Measurements from ENCODE around the gene DOCK1. TPM values are rescaled to one million over a fixed set of nuclear protein-coding genes. Genes with fewer than 3 reads are reported as not detected.

The DOCK1 gene
- total RNA-seq, 4 donors from 2014 or later, result 50.8 to 59.0 (median 53.6) TPM

DNA sequence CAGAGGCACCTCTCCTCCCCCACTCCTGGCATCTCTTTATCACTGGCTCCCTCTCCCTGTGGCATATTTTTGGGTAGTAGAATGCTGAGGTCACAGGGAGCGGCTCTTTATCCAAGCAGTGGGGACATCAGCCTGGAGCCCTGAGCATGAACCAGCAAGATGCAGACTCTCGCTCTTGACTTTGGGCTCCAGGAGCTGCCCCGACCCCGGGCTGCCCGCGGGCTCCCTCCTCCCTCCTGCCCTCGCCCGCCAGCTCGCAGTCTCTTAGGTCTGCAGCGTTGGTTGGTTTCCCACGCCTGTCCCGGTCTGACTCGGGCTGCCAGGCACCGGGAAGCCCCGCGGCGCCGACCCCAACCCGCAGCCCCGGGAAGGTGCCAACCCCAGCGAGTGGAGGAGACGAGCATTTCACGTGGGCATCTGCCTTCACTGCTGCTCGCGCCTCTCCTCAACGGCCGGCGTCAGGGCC is 289.8 kb downstream of the DOCK1 start:
- WGBS, 2 donors (ENCODE audit: low coverage in 1 of 2), result no CpG with 5 or more reads among the region's 28 CpGs
- Histone ChIP-seq H3K4me1 (peaks cover 0 to 28% (median 15%) of the 10 kb centered on the region in 3 donors), H3K36me3 (no peaks in the 10 kb centered on the region), H3K27me3 (peaks cover 34% of the 10 kb centered on the region), H3K27ac (no peak overlapping the region), H3K9me3 (no peaks in the 10 kb centered on the region), H3K4me3 (peak overlapping the region in 1 of 2 donors; percentile 50)
- TF ChIP-seq POLR2AphosphoS5 (IDR thresholded peaks at IDR 0.05) (no peak), POLR2A (IDR thresholded peaks at IDR 0.05) (no peak), EP300 (IDR thresholded peaks at IDR 0.05) (no peak)
- TF ChIP-seq, protein P1, sequence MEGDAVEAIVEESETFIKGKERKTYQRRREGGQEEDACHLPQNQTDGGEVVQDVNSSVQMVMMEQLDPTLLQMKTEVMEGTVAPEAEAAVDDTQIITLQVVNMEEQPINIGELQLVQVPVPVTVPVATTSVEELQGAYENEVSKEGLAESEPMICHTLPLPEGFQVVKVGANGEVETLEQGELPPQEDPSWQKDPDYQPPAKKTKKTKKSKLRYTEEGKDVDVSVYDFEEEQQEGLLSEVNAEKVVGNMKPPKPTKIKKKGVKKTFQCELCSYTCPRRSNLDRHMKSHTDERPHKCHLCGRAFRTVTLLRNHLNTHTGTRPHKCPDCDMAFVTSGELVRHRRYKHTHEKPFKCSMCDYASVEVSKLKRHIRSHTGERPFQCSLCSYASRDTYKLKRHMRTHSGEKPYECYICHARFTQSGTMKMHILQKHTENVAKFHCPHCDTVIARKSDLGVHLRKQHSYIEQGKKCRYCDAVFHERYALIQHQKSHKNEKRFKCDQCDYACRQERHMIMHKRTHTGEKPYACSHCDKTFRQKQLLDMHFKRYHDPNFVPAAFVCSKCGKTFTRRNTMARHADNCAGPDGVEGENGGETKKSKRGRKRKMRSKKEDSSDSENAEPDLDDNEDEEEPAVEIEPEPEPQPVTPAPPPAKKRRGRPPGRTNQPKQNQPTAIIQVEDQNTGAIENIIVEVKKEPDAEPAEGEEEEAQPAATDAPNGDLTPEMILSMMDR (IDR thresholded peaks at IDR 0.05), result no peak
- ATAC-seq, result no peak

DNA sequence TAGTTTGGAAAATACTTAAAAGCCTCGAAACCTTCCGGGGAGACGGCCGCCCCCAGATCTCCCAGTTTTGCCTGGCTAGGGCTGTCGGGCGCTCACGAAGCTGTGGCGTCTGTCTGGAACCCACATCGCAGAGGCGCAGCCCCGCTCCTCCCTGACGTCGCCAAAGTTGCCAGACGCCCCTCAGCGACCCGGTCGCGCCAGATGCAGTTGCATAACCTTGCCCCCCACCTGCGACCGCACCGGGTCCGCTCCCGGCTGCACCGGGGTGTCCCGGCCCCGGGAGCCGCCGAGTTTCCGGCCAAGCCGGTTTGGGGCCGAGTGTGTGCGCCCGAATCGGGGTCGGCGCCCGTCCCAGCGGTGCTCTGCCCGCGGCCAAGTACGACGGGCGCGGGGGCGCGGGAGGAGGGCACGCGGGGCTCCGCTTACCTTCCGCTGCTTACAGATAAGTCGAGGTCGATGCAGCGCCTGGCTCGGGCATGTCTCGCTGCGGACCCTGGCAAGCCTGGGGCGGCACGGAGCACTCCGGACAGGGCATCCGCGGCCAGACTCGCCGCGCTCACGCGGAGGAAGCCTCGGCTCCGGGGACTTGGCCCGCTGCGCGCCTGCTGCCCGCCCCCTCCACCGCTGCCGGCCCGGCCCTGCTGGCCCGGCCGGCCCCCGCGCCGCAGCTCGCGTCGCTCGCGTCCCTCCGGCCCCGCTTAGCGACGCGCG is 290.5 kb downstream of the DOCK1 start:
- H3K27ac ChIP-seq, result no peak overlapping the region
- H3K4me3 ChIP-seq, result peak overlapping the region; percentile 25 to 50
- ATAC-seq, result peak; percentile 16
- peaks cover 30% of the 10 kb centered on the region for H3K27me3 ChIP-seq
- H3K9me3 ChIP-seq, result no peaks in the 10 kb centered on the region
- H3K36me3 ChIP-seq, result no peaks in the 10 kb centered on the region
- peaks cover 0 to 28% (median 15%) of the 10 kb centered on the region in 3 donors for H3K4me1 ChIP-seq
- WGBS, 2 donors (ENCODE audit: low coverage in 1 of 2), result no CpG with 5 or more reads among the region's 91 CpGs
- TF ChIP-seq, protein P1 (IDR thresholded peaks at IDR 0.05), result no peak
- TF ChIP-seq POLR2AphosphoS5 (IDR thresholded peaks at IDR 0.05) (no peak), POLR2A (IDR thresholded peaks at IDR 0.05) (no peak), EP300 (IDR thresholded peaks at IDR 0.05) (no peak)

DNA sequence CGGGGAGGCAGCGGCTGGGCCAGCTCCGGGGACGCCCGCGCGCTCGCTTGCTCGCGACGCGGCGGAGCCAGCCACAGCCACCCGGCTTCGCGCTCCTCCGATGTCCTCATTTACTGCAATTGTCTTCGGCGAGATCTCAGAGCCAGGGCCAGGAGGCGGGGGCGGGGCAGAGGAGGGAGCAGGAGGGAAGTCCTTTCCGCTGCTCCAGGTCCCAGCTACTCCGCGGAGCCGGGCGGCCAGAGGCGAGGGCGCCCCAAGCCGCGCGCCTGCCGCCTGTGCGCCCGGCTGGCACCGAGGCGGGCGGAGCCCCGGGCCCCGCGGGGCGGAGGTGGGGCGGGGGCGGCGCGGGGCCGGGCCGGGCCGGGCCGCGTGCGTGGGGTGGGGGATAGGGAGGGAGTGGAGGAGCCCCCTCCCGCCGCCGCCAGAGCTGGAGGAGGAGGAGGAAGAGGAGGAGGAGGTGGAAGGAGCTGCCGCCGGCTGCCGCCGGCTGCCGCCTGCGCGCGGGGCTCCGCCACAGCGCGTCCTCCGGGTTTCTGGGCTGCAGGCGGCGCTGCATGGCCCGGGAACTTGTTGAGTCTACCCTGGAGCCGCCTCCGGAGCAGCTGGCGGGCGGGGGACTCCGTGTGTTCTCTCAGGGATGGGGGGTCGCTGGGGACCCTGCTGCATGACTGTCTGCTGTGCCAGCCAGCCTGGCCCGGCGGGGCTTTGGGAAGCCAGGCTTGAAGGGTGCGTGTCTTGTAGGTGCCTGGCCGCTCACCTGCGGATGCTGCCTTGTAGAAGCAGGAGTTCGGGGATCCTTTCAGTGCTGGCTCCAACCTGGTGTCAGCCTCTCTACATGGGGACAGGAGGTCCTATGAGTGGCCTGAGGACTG is 291.3 kb downstream of the DOCK1 start, which contains the start of gene INSYN2A:
TSS of gene INSYN2A (minus strand) at position 310 of the 872 bp plus-strand sequence. CDS start 20,196 bp downstream, outside the sequence.
- Histone ChIP-seq H3K9me3 (no peaks in the 10 kb centered on the region), H3K27me3 (peaks cover 25% of the 10 kb centered on the region), H3K4me3 (peak within 1 kb of the TSS; percentile 25 to 50), H3K36me3 (no peaks in the 10 kb centered on the region), H3K4me1 (peaks cover 0 to 28% (median 15%) of the 10 kb centered on the region in 3 donors), H3K27ac (no peak within 1 kb of the TSS)
- TF ChIP-seq POLR2AphosphoS5 (IDR thresholded peaks at IDR 0.05) (no peak), EP300 (IDR thresholded peaks at IDR 0.05) (no peak), POLR2A (IDR thresholded peaks at IDR 0.05) (no peak)
- TF ChIP-seq, protein P1 (IDR thresholded peaks at IDR 0.05), result peak in 1 of 4 experiments; percentile 6
- WGBS, 2 donors (ENCODE audit: low coverage in 1 of 2), result 0% methylated on average over 13 of the region's 81 CpGs; no CpG with 5 or more reads in 1 of the 2 donors
- ATAC-seq, result peak; percentile 59

DNA sequence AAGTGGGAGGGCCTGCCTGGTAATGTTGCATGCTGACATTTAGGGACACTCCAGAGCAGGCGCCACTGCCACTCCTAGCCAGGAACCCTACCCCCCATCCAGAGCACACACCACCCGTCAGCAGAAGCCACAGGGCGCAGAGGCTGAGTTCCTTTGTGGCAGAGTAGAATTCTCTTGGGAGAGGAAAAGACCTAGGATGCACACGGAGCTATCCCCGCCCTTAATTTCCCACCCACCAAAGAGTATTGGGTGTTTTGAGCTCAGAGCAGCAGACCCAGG is 291.9 kb downstream of the DOCK1 start:
- peaks cover 0 to 2% of the 10 kb centered on the region in 2 donors for H3K36me3 ChIP-seq
- ATAC-seq, result no peak
- WGBS, 2 donors (ENCODE audit: low coverage in 1 of 2), result 69% methylated on average over 2 of the region's 5 CpGs; no CpG with 5 or more reads in 1 of the 2 donors

More for the DNA sequence above, 291.9 kb downstream of the DOCK1 start:
- H3K4me1 ChIP-seq, result peaks cover 0 to 28% (median 15%) of the 10 kb centered on the region in 3 donors
- no peak overlapping the region for H3K27ac ChIP-seq
- H3K27me3 ChIP-seq, result peaks cover 25% of the 10 kb centered on the region
- no peak overlapping the region for H3K4me3 ChIP-seq
- no peaks in the 10 kb centered on the region for H3K9me3 ChIP-seq
- TF ChIP-seq POLR2AphosphoS5 (IDR thresholded peaks at IDR 0.05) (no peak), POLR2A (IDR thresholded peaks at IDR 0.05) (no peak), EP300 (IDR thresholded peaks at IDR 0.05) (no peak)
- TF ChIP-seq, protein P1 (IDR thresholded peaks at IDR 0.05), result no peak
